WERI-Rb-1 (cell line): ENCODE measurements around the gene MED4.

Experiments
- DNase-seq: peaks from one replicate; pipeline ENCODE4 v3.0.0-alpha.2; 2020
- H3K27ac ChIP-seq: fragments of 250-450 bp; sonication (Bioruptor Pico); 2 replicates; pipeline ENCODE4 v1.5.1; 2020; ENCODE audit warnings: mild to moderate bottlenecking, moderate library complexity
- H3K27me3 ChIP-seq: fragments of 250-450 bp; sonication (Bioruptor Pico); 2 replicates; pipeline ENCODE4 v1.5.1; 2021; ENCODE audit warnings: mild to moderate bottlenecking, low read depth, moderate library complexity; ENCODE audit not compliant: insufficient read depth, severe bottlenecking
- H3K36me3 ChIP-seq: fragments of 250-450 bp; sonication (Bioruptor Pico); 2 replicates; pipeline ENCODE4 v1.5.1; 2020; ENCODE audit warnings: mild to moderate bottlenecking, moderate library complexity
- H3K4me3 ChIP-seq: 2 replicates; pipeline ENCODE4 v1.5.1; 2011; ENCODE audit warnings: low read depth, mild to moderate bottlenecking, control low read depth, low read length
- H3K9me3 ChIP-seq: fragments of 250-450 bp; sonication (Bioruptor Pico); 2 replicates; pipeline ENCODE4 v1.5.1; 2021; ENCODE audit warnings: mild to moderate bottlenecking, moderate library complexity; ENCODE audit not compliant: severe bottlenecking
- CTCF ChIP-seq: IDR thresholded peaks from 2 replicates; pipeline ENCODE4 v1.5.1; 2011; ENCODE audit warnings: low read depth, mild to moderate bottlenecking, control low read depth, inconsistent platforms, low read length

MED4 gene

GRCh38 chr13:48120241-48120640, 25.3 kb upstream of the MED4 start:
- Histone ChIP-seq H3K36me3 (no peaks in the 10 kb centered on the region), H3K9me3 (no peaks in the 10 kb centered on the region), H3K27ac (no peak overlapping the region), H3K4me3 (no peak overlapping the region), H3K27me3 (no peaks in the 10 kb centered on the region)
- TF ChIP-seq CTCF: no peak
- DNase-seq: no peak

GRCh38 chr13:48118030-48118429, 23.1 kb upstream of the MED4 start:
- H3K27ac ChIP-seq: no peak overlapping the region
- H3K36me3 ChIP-seq: no peaks in the 10 kb centered on the region
- H3K27me3 ChIP-seq: no peaks in the 10 kb centered on the region
- H3K4me3 ChIP-seq: no peak overlapping the region
- no peak for TF ChIP-seq CTCF
- DNase-seq: no peak
- no peaks in the 10 kb centered on the region for H3K9me3 ChIP-seq

- no peak overlapping the region for H3K4me3 ChIP-seq
- H3K27ac ChIP-seq: no peak overlapping the region
- no peaks in the 10 kb centered on the region for H3K36me3 ChIP-seq
- H3K9me3 ChIP-seq: no peaks in the 10 kb centered on the region
- DNase-seq: no peak
- TF ChIP-seq CTCF: no peak
- H3K27me3 ChIP-seq: no peaks in the 10 kb centered on the region
Measured at GRCh38 chr13:48116808-48117207, 21.9 kb upstream of the MED4 start.

- Histone ChIP-seq H3K9me3 (no peaks in the 10 kb centered on the region), H3K4me3 (no peak overlapping the region), H3K27ac (no peak overlapping the region), H3K36me3 (no peaks in the 10 kb centered on the region), H3K27me3 (no peaks in the 10 kb centered on the region)
- DNase-seq: no peak
- no peak for TF ChIP-seq CTCF
Measured at GRCh38 chr13:48113756-48114130, 18.8 kb upstream of the MED4 start.

- no peak for DNase-seq
- Histone ChIP-seq H3K9me3 (no peaks in the 10 kb centered on the region), H3K27me3 (no peaks in the 10 kb centered on the region), H3K36me3 (no peaks in the 10 kb centered on the region), H3K4me3 (no peak overlapping the region), H3K27ac (no peak overlapping the region)
- no peak for TF ChIP-seq CTCF
Measured at GRCh38 chr13:48112896-48113755, 18.2 kb upstream of the MED4 start.
